Prostate gland (tissue), 2 donors: Measurements from ENCODE around the gene OR51B5.

Experiments
- POLR2A ChIP-seq: fragments of 450-650 bp; IDR thresholded peaks from one replicate; pipeline ENCODE4 v1.6.1; 2016; ENCODE audit warnings: antibody characterized with exemption, mild to moderate bottlenecking
- POLR2AphosphoS5 ChIP-seq: sonication (generic); formaldehyde crosslinking; IDR thresholded peaks from one replicate; pipeline ENCODE4 v1.6.1; 2017; ENCODE audit warnings: antibody characterized with exemption
- TF ChIP-seq, protein P1 (sequence below), 4 experiments: fragments of 200-600 bp in 2 of 4; fragments of 450-650 bp in 2 of 4; sonication (generic) in 2 of 4; IDR thresholded peaks; 1 replicate in 3 of 4; 2 replicates in 1 of 4; pipeline ENCODE4 v1.5.1; 2016 to 2019; ENCODE audit warnings: antibody characterized with exemption in 4 of 4, mild to moderate bottlenecking in 2 of 4, moderate library complexity in 2 of 4

DNA sequence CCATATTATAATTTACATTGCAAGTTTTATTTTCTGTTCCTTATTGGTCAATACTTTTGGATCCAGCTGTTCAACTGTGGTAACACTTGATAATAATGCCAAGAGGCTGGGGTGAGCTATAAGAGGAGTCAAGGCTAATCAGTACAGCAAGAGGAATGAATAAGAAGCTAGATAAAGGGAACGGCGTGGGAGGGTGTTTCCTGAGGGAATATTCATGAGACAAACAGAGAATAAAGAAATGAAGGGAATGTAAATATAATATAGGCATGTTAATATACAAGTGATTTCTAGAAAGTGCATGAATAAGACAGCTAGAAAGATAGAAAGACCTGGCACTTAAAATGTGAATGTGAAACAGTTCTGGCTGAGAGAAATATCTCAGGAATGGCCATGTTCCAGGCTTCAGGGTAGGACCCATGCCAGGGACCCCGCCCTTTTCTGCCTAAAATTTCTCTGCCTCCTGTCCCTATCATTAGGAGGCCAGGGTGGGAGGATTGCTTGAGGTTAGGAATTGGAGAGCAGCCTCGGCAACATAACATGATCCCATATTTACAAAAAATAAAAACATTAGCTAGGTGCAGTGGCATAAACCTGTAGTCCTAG lies 45.5 kb downstream of the OR51B5 start:
- TF ChIP-seq, protein P1, sequence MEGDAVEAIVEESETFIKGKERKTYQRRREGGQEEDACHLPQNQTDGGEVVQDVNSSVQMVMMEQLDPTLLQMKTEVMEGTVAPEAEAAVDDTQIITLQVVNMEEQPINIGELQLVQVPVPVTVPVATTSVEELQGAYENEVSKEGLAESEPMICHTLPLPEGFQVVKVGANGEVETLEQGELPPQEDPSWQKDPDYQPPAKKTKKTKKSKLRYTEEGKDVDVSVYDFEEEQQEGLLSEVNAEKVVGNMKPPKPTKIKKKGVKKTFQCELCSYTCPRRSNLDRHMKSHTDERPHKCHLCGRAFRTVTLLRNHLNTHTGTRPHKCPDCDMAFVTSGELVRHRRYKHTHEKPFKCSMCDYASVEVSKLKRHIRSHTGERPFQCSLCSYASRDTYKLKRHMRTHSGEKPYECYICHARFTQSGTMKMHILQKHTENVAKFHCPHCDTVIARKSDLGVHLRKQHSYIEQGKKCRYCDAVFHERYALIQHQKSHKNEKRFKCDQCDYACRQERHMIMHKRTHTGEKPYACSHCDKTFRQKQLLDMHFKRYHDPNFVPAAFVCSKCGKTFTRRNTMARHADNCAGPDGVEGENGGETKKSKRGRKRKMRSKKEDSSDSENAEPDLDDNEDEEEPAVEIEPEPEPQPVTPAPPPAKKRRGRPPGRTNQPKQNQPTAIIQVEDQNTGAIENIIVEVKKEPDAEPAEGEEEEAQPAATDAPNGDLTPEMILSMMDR (IDR thresholded peaks at IDR 0.05), result no peak
- no peak for TF ChIP-seq POLR2A
- no peak for TF ChIP-seq POLR2AphosphoS5
